ENCODE results near the gene CAMTA1.

GRCh38 chr1:7805460-7805859 lies 1020.2 kb downstream of the CAMTA1 start:
- TF ChIP-seq CTCF (IDR thresholded peaks at IDR 0.05; ENCODE audit: low read depth, low read length, missing input control) = no peak
- no peak for TF ChIP-seq ATF3 (IDR thresholded peaks at IDR 0.05)
- TF ChIP-seq HNF4A (conservative IDR thresholded peaks at IDR 0.05) = peak; percentile 41 to 75
- no peak for TF ChIP-seq YY1 (IDR thresholded peaks at IDR 0.05)
- no peak for TF ChIP-seq RXRA (IDR thresholded peaks at IDR 0.05)
- no peak for TF ChIP-seq MAX (IDR thresholded peaks at IDR 0.05)
- no peak for TF ChIP-seq REST (IDR thresholded peaks at IDR 0.05)
- no peak for TF ChIP-seq GABPA (IDR thresholded peaks at IDR 0.05 in 1 of 2, conservative IDR thresholded peaks at IDR 0.05 in 1 of 2)
- no peak for TF ChIP-seq FOXA1 (IDR thresholded peaks at IDR 0.05)
- TF ChIP-seq SP1 (IDR thresholded peaks at IDR 0.05) = peak; percentile 9
- TF ChIP-seq, protein P1, sequence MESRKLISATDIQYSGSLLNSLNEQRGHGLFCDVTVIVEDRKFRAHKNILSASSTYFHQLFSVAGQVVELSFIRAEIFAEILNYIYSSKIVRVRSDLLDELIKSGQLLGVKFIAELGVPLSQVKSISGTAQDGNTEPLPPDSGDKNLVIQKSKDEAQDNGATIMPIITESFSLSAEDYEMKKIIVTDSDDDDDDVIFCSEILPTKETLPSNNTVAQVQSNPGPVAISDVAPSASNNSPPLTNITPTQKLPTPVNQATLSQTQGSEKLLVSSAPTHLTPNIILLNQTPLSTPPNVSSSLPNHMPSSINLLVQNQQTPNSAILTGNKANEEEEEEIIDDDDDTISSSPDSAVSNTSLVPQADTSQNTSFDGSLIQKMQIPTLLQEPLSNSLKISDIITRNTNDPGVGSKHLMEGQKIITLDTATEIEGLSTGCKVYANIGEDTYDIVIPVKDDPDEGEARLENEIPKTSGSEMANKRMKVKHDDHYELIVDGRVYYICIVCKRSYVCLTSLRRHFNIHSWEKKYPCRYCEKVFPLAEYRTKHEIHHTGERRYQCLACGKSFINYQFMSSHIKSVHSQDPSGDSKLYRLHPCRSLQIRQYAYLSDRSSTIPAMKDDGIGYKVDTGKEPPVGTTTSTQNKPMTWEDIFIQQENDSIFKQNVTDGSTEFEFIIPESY (IDR thresholded peaks at IDR 0.05) = no peak

Measured in liver (tissue), 3 donors.